ENCODE measurements around the gene PPM1N. TPM values are rescaled to one million over a fixed set of nuclear protein-coding genes. Genes with fewer than 3 reads are reported as not detected.

The PPM1N gene
- total RNA-seq, 3 donors from 2014 or later, result 1.8 to 2.5 (median 2.3) TPM

DNA sequence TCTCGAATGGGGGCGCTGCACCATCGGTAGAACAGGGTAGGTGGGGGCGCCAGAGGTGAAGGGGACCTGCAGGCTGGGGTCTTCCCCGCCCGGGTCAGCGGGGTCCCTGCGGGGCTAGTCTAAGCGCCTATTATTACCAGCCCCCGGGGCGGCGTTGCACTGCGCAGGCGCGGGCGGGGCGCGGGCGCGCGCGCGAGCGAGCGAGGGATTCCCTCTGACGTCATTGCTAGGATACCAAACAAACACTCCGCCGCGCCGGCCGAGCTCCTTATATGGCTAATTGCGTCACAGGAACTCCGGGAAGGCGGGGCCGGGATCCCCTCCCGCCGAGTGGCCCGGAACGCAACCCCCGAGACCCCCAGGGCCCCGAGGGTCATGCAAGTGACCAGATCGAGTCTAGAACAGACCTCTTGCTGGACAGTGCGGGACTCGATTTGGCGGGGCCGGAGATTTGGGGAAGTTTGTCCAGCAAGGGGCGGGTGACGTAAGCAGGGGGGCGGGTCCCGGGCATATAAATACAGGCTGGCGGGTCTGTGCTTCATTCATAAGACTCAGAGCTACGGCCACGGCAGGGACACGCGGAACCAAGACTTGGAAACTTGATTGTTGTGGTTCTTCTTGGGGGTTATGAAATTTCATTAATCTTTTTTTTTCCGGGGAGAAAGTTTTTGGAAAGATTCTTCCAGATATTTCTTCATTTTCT lies 30.6 kb upstream of the PPM1N start, which contains the start of gene FOSB:
FOSB (plus strand) TSS at position 541 of the 703 bp plus-strand sequence. CDS start 591 bp downstream, outside the sequence.
- TF ChIP-seq, protein P1, sequence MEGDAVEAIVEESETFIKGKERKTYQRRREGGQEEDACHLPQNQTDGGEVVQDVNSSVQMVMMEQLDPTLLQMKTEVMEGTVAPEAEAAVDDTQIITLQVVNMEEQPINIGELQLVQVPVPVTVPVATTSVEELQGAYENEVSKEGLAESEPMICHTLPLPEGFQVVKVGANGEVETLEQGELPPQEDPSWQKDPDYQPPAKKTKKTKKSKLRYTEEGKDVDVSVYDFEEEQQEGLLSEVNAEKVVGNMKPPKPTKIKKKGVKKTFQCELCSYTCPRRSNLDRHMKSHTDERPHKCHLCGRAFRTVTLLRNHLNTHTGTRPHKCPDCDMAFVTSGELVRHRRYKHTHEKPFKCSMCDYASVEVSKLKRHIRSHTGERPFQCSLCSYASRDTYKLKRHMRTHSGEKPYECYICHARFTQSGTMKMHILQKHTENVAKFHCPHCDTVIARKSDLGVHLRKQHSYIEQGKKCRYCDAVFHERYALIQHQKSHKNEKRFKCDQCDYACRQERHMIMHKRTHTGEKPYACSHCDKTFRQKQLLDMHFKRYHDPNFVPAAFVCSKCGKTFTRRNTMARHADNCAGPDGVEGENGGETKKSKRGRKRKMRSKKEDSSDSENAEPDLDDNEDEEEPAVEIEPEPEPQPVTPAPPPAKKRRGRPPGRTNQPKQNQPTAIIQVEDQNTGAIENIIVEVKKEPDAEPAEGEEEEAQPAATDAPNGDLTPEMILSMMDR (IDR thresholded peaks at IDR 0.05), result no peak
- peak; percentile 98 for TF ChIP-seq POLR2A (IDR thresholded peaks at IDR 0.05)
- peak; percentile 98 to 99 (median 98) for TF ChIP-seq POLR2AphosphoS5 (IDR thresholded peaks at IDR 0.05)
- intact Hi-C loops (cut with DNase I; ENCODE audit: low total_unique reads), result no loop called here
- H3K27me3 ChIP-seq, result no peaks in the 10 kb centered on the region
- no peaks in the 10 kb centered on the region for H3K36me3 ChIP-seq
- no peaks in the 10 kb centered on the region for H3K9me3 ChIP-seq
- H3K27ac ChIP-seq, result peak within 1 kb of the TSS; percentile 99 to 100
- peak within 1 kb of the TSS; percentile 76 to 85 (median 84) for H3K4me3 ChIP-seq
- peak; percentile 96 to 97 for DNase-seq (ENCODE audit: low spot score in 2 of 2)
- peaks cover 5 to 8% of the 10 kb centered on the region in 2 donors for H3K4me1 ChIP-seq

DNA sequence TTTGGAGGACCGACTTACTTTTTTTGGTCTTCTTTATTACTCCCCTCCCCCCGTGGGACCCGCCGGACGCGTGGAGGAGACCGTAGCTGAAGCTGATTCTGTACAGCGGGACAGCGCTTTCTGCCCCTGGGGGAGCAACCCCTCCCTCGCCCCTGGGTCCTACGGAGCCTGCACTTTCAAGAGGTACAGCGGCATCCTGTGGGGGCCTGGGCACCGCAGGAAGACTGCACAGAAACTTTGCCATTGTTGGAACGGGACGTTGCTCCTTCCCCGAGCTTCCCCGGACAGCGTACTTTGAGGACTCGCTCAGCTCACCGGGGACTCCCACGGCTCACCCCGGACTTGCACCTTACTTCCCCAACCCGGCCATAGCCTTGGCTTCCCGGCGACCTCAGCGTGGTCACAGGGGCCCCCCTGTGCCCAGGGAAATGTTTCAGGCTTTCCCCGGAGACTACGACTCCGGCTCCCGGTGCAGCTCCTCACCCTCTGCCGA lies 30.0 kb upstream of the PPM1N start:
- no peaks in the 10 kb centered on the region for H3K9me3 ChIP-seq
- H3K4me1 ChIP-seq, result peaks cover 5 to 8% of the 10 kb centered on the region in 2 donors
- H3K4me3 ChIP-seq, result peak overlapping the region; percentile 76 to 85 (median 84)
- peak overlapping the region; percentile 99 to 100 for H3K27ac ChIP-seq
- H3K36me3 ChIP-seq, result no peaks in the 10 kb centered on the region
- DNase-seq (ENCODE audit: low spot score in 2 of 2), result no peak
- TF ChIP-seq POLR2A (IDR thresholded peaks at IDR 0.05), result peak; percentile 1
- TF ChIP-seq, protein P1 (IDR thresholded peaks at IDR 0.05), result peak in 2 of 3 donors; percentile 8 to 15
- peak in 1 of 3 donors; percentile 91 for TF ChIP-seq POLR2AphosphoS5 (IDR thresholded peaks at IDR 0.05)
- no peaks in the 10 kb centered on the region for H3K27me3 ChIP-seq
- intact Hi-C loops (cut with DNase I; ENCODE audit: low total_unique reads), result no loop called here

DNA sequence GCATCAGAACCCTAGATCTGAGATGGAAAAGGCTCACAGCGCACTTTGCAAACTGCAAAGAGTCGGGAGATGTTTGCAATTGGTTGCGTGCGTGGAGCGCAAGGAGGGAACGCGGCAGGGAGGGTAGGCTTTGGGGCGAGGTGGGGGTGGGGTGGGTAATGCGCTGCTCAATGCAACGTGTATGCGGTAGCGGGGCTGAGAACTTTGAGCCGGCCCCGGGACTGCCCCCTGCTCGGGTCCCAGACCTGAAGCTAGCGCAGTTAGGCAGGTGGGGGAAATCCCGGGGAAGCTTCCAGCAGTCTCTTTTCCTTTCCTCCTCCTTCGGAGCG lies 29.5 kb upstream of the PPM1N start:
- Histone ChIP-seq H3K4me1 (peaks cover 5 to 8% of the 10 kb centered on the region in 2 donors), H3K36me3 (no peaks in the 10 kb centered on the region), H3K4me3 (peak overlapping the region; percentile 76 to 85 (median 84)), H3K27ac (peak overlapping the region; percentile 99 to 100), H3K27me3 (no peaks in the 10 kb centered on the region), H3K9me3 (no peaks in the 10 kb centered on the region)
- no peak for TF ChIP-seq POLR2A (IDR thresholded peaks at IDR 0.05)
- TF ChIP-seq, protein P1 (IDR thresholded peaks at IDR 0.05), result no peak
- TF ChIP-seq POLR2AphosphoS5 (IDR thresholded peaks at IDR 0.05), result no peak
- intact Hi-C loops (cut with DNase I; ENCODE audit: low total_unique reads), result no loop called here
- no peak for DNase-seq (ENCODE audit: low spot score in 2 of 2)

DNA sequence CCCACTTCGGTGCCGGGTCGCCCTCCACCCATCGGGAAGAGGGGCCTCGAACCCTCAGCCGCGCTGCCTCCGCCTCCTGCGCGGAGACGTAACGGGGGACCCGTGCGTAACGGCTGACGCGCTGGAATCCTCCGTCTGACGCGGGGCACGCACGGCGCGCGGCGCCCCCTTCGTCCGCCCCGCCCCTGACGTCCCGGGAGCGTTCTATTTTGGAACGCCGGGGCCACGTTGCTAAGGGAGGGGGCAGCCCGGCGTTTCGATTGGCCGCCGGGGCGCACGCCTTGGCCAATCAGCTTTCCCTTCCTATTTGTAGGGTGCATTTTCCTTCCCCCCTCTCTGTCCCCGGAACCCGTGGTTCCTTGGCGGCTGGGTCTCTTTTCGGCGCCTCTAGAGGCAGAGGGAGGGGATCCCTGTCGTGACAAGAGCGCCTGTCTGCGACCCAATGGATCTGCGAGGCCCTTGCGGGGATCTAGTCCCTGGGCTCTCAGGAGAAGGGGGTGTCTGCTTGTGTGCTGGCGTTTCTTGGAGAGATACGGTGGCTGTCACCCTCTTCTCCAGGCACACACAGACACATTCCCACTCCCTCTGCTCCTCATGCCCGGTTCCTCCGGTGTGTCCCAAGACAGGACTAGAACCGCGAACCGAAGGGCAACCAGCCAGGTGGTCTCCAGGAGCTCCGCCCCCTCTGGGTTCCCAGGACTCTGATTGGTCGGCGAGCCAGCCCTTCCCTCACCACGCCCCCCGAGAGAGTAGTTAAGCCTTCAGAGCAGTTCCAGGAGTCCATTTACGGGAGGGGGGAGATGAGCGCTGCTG lies 28.9 kb upstream of the PPM1N start:
- peak overlapping the region; percentile 99 to 100 for H3K27ac ChIP-seq
- H3K27me3 ChIP-seq, result no peaks in the 10 kb centered on the region
- intact Hi-C loops (cut with DNase I; ENCODE audit: low total_unique reads), result no loop called here
- peak; percentile 87 to 97 (median 97) for TF ChIP-seq POLR2AphosphoS5 (IDR thresholded peaks at IDR 0.05)
- TF ChIP-seq, protein P1 (IDR thresholded peaks at IDR 0.05), result peak in 1 of 3 donors; percentile 22
- peak; percentile 50 for TF ChIP-seq POLR2A (IDR thresholded peaks at IDR 0.05)
- peak overlapping the region; percentile 76 to 85 (median 84) for H3K4me3 ChIP-seq
- no peaks in the 10 kb centered on the region for H3K36me3 ChIP-seq
- peak; percentile 94 to 95 for DNase-seq (ENCODE audit: low spot score in 2 of 2)
- H3K4me1 ChIP-seq, result peaks cover 5 to 8% of the 10 kb centered on the region in 2 donors
- no peaks in the 10 kb centered on the region for H3K9me3 ChIP-seq
